K562 (cell line): ENCODE data around the gene SMIM22. TPM values are rescaled to one million over a fixed set of nuclear protein-coding genes. Genes with fewer than 3 reads are reported as not detected.
A peak's percentile ranks its signal among the peaks of the same experiment; 100 is the strongest.

Experiments
- ATAC-seq: fragments of 200-7000 bp; cut with Tn5 transposase; 3 replicates; pipeline ENCODE4 v1.9.1; 2020; ENCODE audit warnings: moderate library complexity
- BruUV-seq: library from RNA; stranded (reverse); fragments of 400-500 nt; replicated peaks from 2 replicates; lab custom pipeline; 2021; lab: Mats Ljungman, UMichigan
- CTCF ChIA-PET: fragments of 300-600 bp; formaldehyde crosslinking; extraction: SDS; loops from one replicate; lab custom pipeline; 2021; ENCODE audit warnings: low intra/inter-chr PET ratio; lab: Yijun Ruan, JAX
- POLR2A ChIA-PET: fragments of 300-600, 350-650 bp; sonication (Branson Sonifier 250); formaldehyde crosslinking; extraction: SDS; loops from one replicate; lab custom pipeline; 2021; ENCODE audit warnings: antibody characterized with exemption, inconsistent platforms; lab: Yijun Ruan, JAX
- DNase-seq, 4 experiments: peaks; one replicate each; pipeline versions ENCODE4 v3.0.0 to v3.0.0-alpha.2; 2011 to 2018; ENCODE audit warnings: low spot score in 3 of 4, mixed read lengths in 3 of 4; ENCODE audit errors: extremely low read depth in 1 of 4
- FAIRE-seq: peaks from 2 replicates; lab custom pipeline; 2011; peaks lifted over from hg19 to GRCh38; lab: Jason Lieb, UNC
- H2AFZ ChIP-seq: 2 replicates; pipeline ENCODE4 v1.6.0; 2011; ENCODE audit warnings: low read depth, low read length, control low read depth, inconsistent platforms
- H3K27ac ChIP-seq: fragments of 200-600 bp; 3 replicates; pipeline ENCODE4 v1.8.0; 2011; ENCODE audit warnings: low read depth, mild to moderate bottlenecking, control low read depth, inconsistent platforms, low read length, moderate library complexity, mixed read lengths; ENCODE audit errors: extremely low read depth
- H3K27me3 ChIP-seq, 2 experiments: fragments of 300-600 bp in 1 of 2; 2 replicates in 1 of 2; 3 replicates in 1 of 2; pipeline versions ENCODE4 v1.6.0 to v1.8.0; 2011; ENCODE audit warnings: inconsistent platforms in 2 of 2, low read length in 2 of 2, mild to moderate bottlenecking in 1 of 2, mixed read lengths in 1 of 2, moderate library complexity in 1 of 2; ENCODE audit not compliant: control insufficient read depth in 2 of 2, insufficient read depth in 2 of 2
- H3K36me3 ChIP-seq: fragments of 300-600 bp; 3 replicates; pipeline ENCODE4 v1.8.0; 2011; ENCODE audit warnings: mild to moderate bottlenecking, low read length, inconsistent platforms; ENCODE audit not compliant: control insufficient read depth, insufficient read depth
- H3K4me1 ChIP-seq, 2 experiments: fragments of 200-600 bp in 1 of 2; replicated peaks in 1 of 2; 2 replicates in 1 of 2; 3 replicates in 1 of 2; pipeline versions ENCODE4 v1.5.1 to v1.8.0; 2011; ENCODE audit warnings: inconsistent platforms in 2 of 2, low read length in 2 of 2, mild to moderate bottlenecking in 1 of 2, mixed read lengths in 1 of 2, moderate library complexity in 1 of 2; ENCODE audit not compliant: control insufficient read depth in 2 of 2, insufficient read depth in 2 of 2
- H3K4me2 ChIP-seq: 2 replicates; pipeline ENCODE4 v1.6.1; 2011; ENCODE audit warnings: low read length, control low read depth, inconsistent platforms, mixed read lengths; ENCODE audit not compliant: insufficient read depth
- H3K4me3 ChIP-seq: fragments of 200-600 bp; sonication (generic), shearing (Covaris generic); 2 replicates; pipeline ENCODE4 v1.5.1; 2016; ENCODE audit warnings: control low read depth, inconsistent platforms
- H3K79me2 ChIP-seq: fragments of 200-600 bp; 3 replicates; pipeline ENCODE4 v1.8.0; 2011; ENCODE audit warnings: low read length, inconsistent platforms; ENCODE audit not compliant: control insufficient read depth, insufficient read depth
- H3K9ac ChIP-seq, 2 experiments: 2 replicates each; pipeline versions ENCODE4 v1.6.0 to v1.6.1; 2011; ENCODE audit warnings: low read depth in 2 of 2, low read length in 2 of 2, control low read depth in 1 of 2, inconsistent platforms in 1 of 2, mild to moderate bottlenecking in 1 of 2, mixed read lengths in 1 of 2; ENCODE audit not compliant: insufficient read depth in 1 of 2
- H3K9me1 ChIP-seq: one replicate; pipeline ENCODE4 v1.6.0; 2011; ENCODE audit warnings: inconsistent platforms, mild to moderate bottlenecking, low read length, moderate library complexity; ENCODE audit not compliant: control insufficient read depth, insufficient read depth
- H3K9me3 ChIP-seq: replicated peaks from 2 replicates; pipeline ENCODE4 v1.5.1; 2011; ENCODE audit warnings: low read depth, low read length, inconsistent platforms; ENCODE audit not compliant: control insufficient read depth, insufficient read depth
- H4K20me1 ChIP-seq: replicated peaks from 2 replicates; pipeline ENCODE4 v1.6.1; 2011; ENCODE audit warnings: low read length, inconsistent platforms, mixed read lengths; ENCODE audit not compliant: control insufficient read depth, insufficient read depth
- ATF3 ChIP-seq, 2 experiments: fragments of 450-650 bp in 1 of 2; sonication (generic) in 1 of 2; formaldehyde crosslinking in 1 of 2; IDR thresholded peaks in 1 of 2; conservative IDR thresholded peaks in 1 of 2; 2 replicates each; pipeline versions ENCODE4 v1.6.1 to v1.8.1; 2016 to 2023; ENCODE audit warnings: mild to moderate bottlenecking in 2 of 2, moderate library complexity in 2 of 2, inconsistent platforms in 1 of 2, missing genetic modification reagents in 1 of 2
- BCOR ChIP-seq: fragments of 450-650 bp; IDR thresholded peaks from 2 replicates; pipeline ENCODE4 v1.6.1; 2016
- CEBPB ChIP-seq: fragments of 450-650 bp; IDR thresholded peaks from 2 replicates; pipeline ENCODE4 v1.6.1; 2016; ENCODE audit warnings: missing genetic modification characterization, missing compliant biosample characterization
- CEBPG ChIP-seq, 3 experiments: fragments of 200-800 bp in 1 of 3; sonication (Bioruptor generic) in 1 of 3; sonication (generic) in 1 of 3; formaldehyde crosslinking in 1 of 3; IDR thresholded peaks in 2 of 3; conservative IDR thresholded peaks in 1 of 3; 2 replicates each; pipeline versions ENCODE4 v1.6.1 to v1.8.0; 2016 to 2022; ENCODE audit warnings: missing compliant biosample characterization in 2 of 3, missing genetic modification characterization in 2 of 3, mild to moderate bottlenecking in 1 of 3, missing genetic modification reagents in 1 of 3
- DACH1 ChIP-seq: fragments of 450-650 bp; IDR thresholded peaks from 2 replicates; pipeline ENCODE4 v1.6.1; 2018; ENCODE audit not compliant: partially characterized antibody
- FOSL1 ChIP-seq: fragments of 200-800 bp; sonication (Bioruptor generic); conservative IDR thresholded peaks from 2 replicates; pipeline ENCODE4 v1.6.1; 2016; ENCODE audit warnings: missing genetic modification characterization, missing compliant biosample characterization
- HDAC2 ChIP-seq: fragments of 450-650 bp; IDR thresholded peaks from 2 replicates; pipeline ENCODE4 v1.6.1; 2016; ENCODE audit warnings: mild to moderate bottlenecking
- KDM1A ChIP-seq, 2 experiments: fragments of 450-650 bp; IDR thresholded peaks; 2 replicates each; pipeline ENCODE4 v1.6.1; 2016; ENCODE audit warnings: mild to moderate bottlenecking in 2 of 2
- PKNOX1 ChIP-seq: fragments of 450-650 bp; IDR thresholded peaks from 2 replicates; pipeline ENCODE4 v1.6.1; 2016
- PTTG1 ChIP-seq: fragments of 450-650 bp; IDR thresholded peaks from 2 replicates; pipeline ENCODE4 v1.6.1; 2016; ENCODE audit warnings: low read depth, mild to moderate bottlenecking, missing genetic modification characterization, missing compliant biosample characterization
- RBM25 ChIP-seq: fragments of 200-400 bp; formaldehyde crosslinking; IDR thresholded peaks from 2 replicates; pipeline ENCODE4 v1.6.1; 2018; ENCODE audit warnings: low read length, low read depth, moderate library complexity; ENCODE audit not compliant: severe bottlenecking
- WGBS: fragments of 100-300 bp; shearing (Covaris generic); methylation state at CpG from one replicate; pipeline ENCODE4 v1.1.6; 2016; ENCODE audit warnings: low coverage, mixed read lengths; ENCODE audit not compliant: insufficient coverage; ENCODE audit errors: missing lambda C conversion rate; 5-methylcytosine and 5-hydroxymethylcytosine counted together
- in situ Hi-C: fragments of 300-500 bp; cut with MboI; formaldehyde crosslinking; loops from 4 replicates; pipeline ENCODE4 v1.15.0; 2018; ENCODE audit warnings: inconsistent platforms, mixed read lengths
- intact Hi-C: fragments of 100-400 bp; cut with micrococcal nuclease; formaldehyde crosslinking; loops from 2 replicates; pipeline ENCODE4 v1.14.2; 2022
- polyA plus RNA-seq, 8 experiments: library from polyadenylated mRNA; depleted of rRNA in 4 of 8; stranded (reverse) in 5 of 8; unstranded in 3 of 8; fragments of >200 nt; fragmentation: Nextera tagmentation in 2 of 8; fragmentation: Illumina TruSeq in 1 of 8; extraction: Ambion mirVana in 2 of 8; extraction: Trizol in 1 of 8; gene quantifications; 2 replicates each; pipeline versions ENCODE4 v1.2.1 to v1.2.3, GENCODE V29; 2011 to 2014; ENCODE audit warnings: inconsistent platforms in 1 of 8, missing spikeins in 1 of 8
- total RNA-seq, 7 experiments: library from RNA; depleted of rRNA in 6 of 7; stranded (reverse); fragments of >200 nt in 6 of 7; fragmentation: Illumina TruSeq in 2 of 7; extraction: Trizol in 2 of 7; gene quantifications; 2 replicates each; pipeline versions ENCODE4 v1.2.1 to v1.2.3, GENCODE V29; 2011 to 2021; ENCODE audit warnings: low replicate concordance in 1 of 7

Gene SMIM22
- total and polyA plus RNA-seq, 9 of the 15 experiments (the other 6 are each of a cell fraction or from before 2014, with no cell fraction given) = not detected

- no TSS peak for BruUV-seq
- no peaks in the 10 kb centered on the region for H3K79me2 ChIP-seq
- FAIRE-seq = no peak
Measured at GRCh38 chr16:4776141-4776705, 18.9 kb upstream of the SMIM22 start.

GRCh38 chr16:4777339-4778049, 17.7 kb upstream of the SMIM22 start:
- CTCF ChIA-PET = no interaction called here
- no peak for TF ChIP-seq DACH1
- TF ChIP-seq CEBPG (CRISPR knock-in tag; IDR thresholded peaks at IDR 0.05) = peak; percentile 18; the same call in 1 of the 2 replicates
- no peak for TF ChIP-seq CEBPG (tag; conservative IDR thresholded peaks at IDR 0.05 in 1 of 2, IDR thresholded peaks at IDR 0.05 in 1 of 2)
- no peak for TF ChIP-seq PKNOX1
- TF ChIP-seq FOSL1 = 0 out of 2 replicates have a peak, but pooled peaks have one; percentile 13
- TF ChIP-seq ATF3 (IDR thresholded peaks at IDR 0.05) = peak; percentile 50
- no peak for TF ChIP-seq ATF3 (CRISPR knock-in tag; conservative IDR thresholded peaks at IDR 0.05)
- peak; percentile 55 for TF ChIP-seq CEBPB (tag)
- TF ChIP-seq, all 486 proteins: peak for 4
- POLR2A ChIA-PET = interaction anchor here (0.7 to 1.3 kb wide), 2 partner anchors 9 to 17 kb away, joined by 3 to 5 read pairs; no protein-coding TSS in a partner anchor
- no peak overlapping the region for H3K27ac ChIP-seq
- H2AFZ ChIP-seq = no peak overlapping the region
- no peaks in the 10 kb centered on the region for H3K9me1 ChIP-seq
- peaks cover 3 to 10% of the 10 kb centered on the region in 2 experiments; a peak in 3 of 5 replicates for H3K4me1 ChIP-seq
- no peak overlapping the region for H3K4me3 ChIP-seq
- H4K20me1 ChIP-seq = no peaks in the 10 kb centered on the region
- intact Hi-C loops (no loop called here), in situ Hi-C loops (no loop called here)
- H3K4me2 ChIP-seq = no peak overlapping the region
- 67% methylated on average over 8 of the region's 17 CpGs for WGBS
- no peak for FAIRE-seq
- BruUV-seq = no TSS peak
- no peaks in the 10 kb centered on the region for H3K79me2 ChIP-seq
- no peak overlapping the region for H3K9ac ChIP-seq
- no peaks in the 10 kb centered on the region for H3K36me3 ChIP-seq
- no peak for DNase-seq
- no peaks in the 10 kb centered on the region for H3K9me3 ChIP-seq
- H3K27me3 ChIP-seq = no peaks in the 10 kb centered on the region
- ATAC-seq = no peak

More at GRCh38 chr16:4776141-4776705, 18.9 kb upstream of the SMIM22 start:
- H3K27me3 ChIP-seq = no peaks in the 10 kb centered on the region
- intact Hi-C loops = no loop called here
- H3K4me1 ChIP-seq = peaks cover 3 to 10% of the 10 kb centered on the region in 2 experiments; a peak in 3 of 5 replicates
- H3K9ac ChIP-seq = peak overlapping the region in 1 of 2 experiments; percentile 71; a peak in 2 of 4 replicates
- no peaks in the 10 kb centered on the region for H3K36me3 ChIP-seq
- peak; percentile 58 for TF ChIP-seq RBM25
- no peak for TF ChIP-seq PTTG1
- peak; percentile 79 for TF ChIP-seq BCOR
- peak in 1 of 2 experiments; percentile 52; a peak in 1 of 4 replicates for TF ChIP-seq KDM1A (IDR thresholded peaks at IDR 0.05)
- TF ChIP-seq HDAC2 = peak; percentile 42; the same call in 1 of the 2 replicates
- H2AFZ ChIP-seq = no peak overlapping the region
- no peak overlapping the region for H3K4me2 ChIP-seq
- no peaks in the 10 kb centered on the region for H3K9me1 ChIP-seq
- no peak for ATAC-seq
- 88% methylated on average over 1 of the region's 2 CpGs for WGBS
- no peak for DNase-seq
- POLR2A ChIA-PET = interaction anchor here (0.5 to 1.1 kb wide), 2 partner anchors 29 to 33 kb away, joined by 3 to 4 read pairs; no protein-coding TSS in a partner anchor
- in situ Hi-C loops = no loop called here
- H3K27ac ChIP-seq = no peak overlapping the region
- CTCF ChIA-PET = no interaction called here
- no peak overlapping the region for H3K4me3 ChIP-seq
- no peaks in the 10 kb centered on the region for H3K9me3 ChIP-seq
- H4K20me1 ChIP-seq = no peaks in the 10 kb centered on the region
